Upper lobe of left lung (tissue), 6 donors: Measurements from ENCODE around the gene TADA3. TPM values are rescaled to one million over a fixed set of nuclear protein-coding genes. Genes with fewer than 3 reads are reported as not detected.

Source experiments
- ATAC-seq, 2 donors: fragments of 200-7000 bp; cut with Tn5 transposase; one replicate each; pipeline ENCODE4 v1.9.1; 2022; ENCODE audit warnings: mild to moderate bottlenecking in 2 of 2, moderate library complexity in 2 of 2; ENCODE audit not compliant: low FRiP score in 2 of 2
- DNase-seq, 2 donors: peaks; one replicate each; pipeline ENCODE4 v3.0.0-alpha.2; 2019 to 2020
- H3K27ac ChIP-seq, 4 donors: fragments of 200-600 bp; sonication (generic); one replicate each; pipeline ENCODE4 v1.5.1; 2016 to 2019
- H3K27me3 ChIP-seq, 4 donors: fragments of 200-600 bp; sonication (generic); one replicate each; pipeline ENCODE4 v1.5.1; 2017 to 2019
- H3K36me3 ChIP-seq, 4 donors: fragments of 200-600 bp; sonication (generic); one replicate each; pipeline ENCODE4 v1.5.1; 2016 to 2019
- H3K4me1 ChIP-seq, 4 donors: fragments of 200-600 bp; sonication (generic); one replicate each; pipeline ENCODE4 v1.5.1; 2018 to 2019
- H3K4me3 ChIP-seq, 4 donors: fragments of 200-600 bp; sonication (generic); one replicate each; pipeline ENCODE4 v1.5.1; 2017 to 2019; ENCODE audit warnings: mild to moderate bottlenecking in 2 of 4, moderate library complexity in 1 of 4
- H3K9me3 ChIP-seq, 4 donors: fragments of 200-600 bp; sonication (generic); one replicate each; pipeline ENCODE4 v1.5.1; 2018 to 2019
- EP300 ChIP-seq, 4 donors: sonication (generic); formaldehyde crosslinking; IDR thresholded peaks; one replicate each; pipeline ENCODE4 v1.5.1; 2017; ENCODE audit warnings: antibody characterized with exemption in 4 of 4, control low read depth in 2 of 4
- POLR2A ChIP-seq, 4 donors: fragments of 450-650 bp; IDR thresholded peaks; one replicate each; pipeline ENCODE4 v1.5.1; 2016 to 2017; ENCODE audit warnings: antibody characterized with exemption in 4 of 4, mild to moderate bottlenecking in 2 of 4
- POLR2AphosphoS5 ChIP-seq, 2 donors: sonication (generic); formaldehyde crosslinking; IDR thresholded peaks; one replicate each; pipeline ENCODE4 v1.5.1; 2017; ENCODE audit warnings: antibody characterized with exemption in 2 of 2
- WGBS, 2 donors: methylation state at CpG; one replicate each; pipeline ENCODE4 v1.1.5; 2017 to 2018; 5-methylcytosine and 5-hydroxymethylcytosine counted together
- total RNA-seq, 6 donors: library from RNA; depleted of rRNA in 4 of 6; stranded (reverse); fragments of >200 nt in 4 of 6; gene quantifications; one replicate each; pipeline versions ENCODE4 v1.1.0 to v1.2.1, GENCODE V29; 2016 to 2021
- TF ChIP-seq, protein P1 (sequence below), 6 experiments: fragments of 450-650 bp in 4 of 6; fragments of 200-600 bp in 2 of 6; sonication (generic) in 2 of 6; IDR thresholded peaks; one replicate each; pipeline ENCODE4 v1.5.1; 2016 to 2019; ENCODE audit warnings: antibody characterized with exemption in 6 of 6
- donor health status: DM: no; HTN: no; CAD: no; lungs with moderate emphysema.
- donor health status: DM: no; HTN: yes; CAD: no; lungs with severe emphysema.

Gene TADA3
- total RNA-seq, 6 donors from 2014 or later: 48.2 to 68.0 (median 60.7) TPM

DNA sequence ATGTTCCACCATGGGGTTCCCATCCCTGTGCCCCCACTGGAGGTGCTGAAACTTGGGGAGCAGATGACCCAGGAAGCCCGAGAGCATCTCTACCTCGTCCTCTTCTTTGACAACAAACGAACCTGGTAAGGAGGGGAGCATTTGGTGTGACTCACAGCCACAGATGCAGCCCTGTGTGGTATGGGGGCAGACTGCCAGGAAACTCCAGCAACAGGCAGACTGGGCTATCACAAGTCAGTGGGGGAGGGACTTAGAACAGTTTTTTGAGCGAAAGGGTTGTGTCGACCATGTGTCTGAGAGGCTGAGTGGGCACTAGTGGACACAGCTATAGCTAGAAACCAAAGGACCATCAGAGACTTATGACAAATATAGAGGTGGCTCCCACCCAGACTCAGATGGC, 45.9 kb downstream of the TADA3 start:
- peaks cover 59 to 73% (median 67%) of the 10 kb centered on the region in 4 donors for H3K36me3 ChIP-seq
- H3K27me3 ChIP-seq: no peaks in the 10 kb centered on the region
- peaks cover 15 to 27% (median 18%) of the 10 kb centered on the region in 4 donors for H3K4me1 ChIP-seq
- H3K27ac ChIP-seq: no peak overlapping the region
- ATAC-seq: no peak
- no peak overlapping the region for H3K4me3 ChIP-seq
- 80 to 83% methylated on average over 5 of the region's 5 CpGs for WGBS, 2 donors
- no peaks in the 10 kb centered on the region for H3K9me3 ChIP-seq
- no peak for DNase-seq
- TF ChIP-seq, protein P1, sequence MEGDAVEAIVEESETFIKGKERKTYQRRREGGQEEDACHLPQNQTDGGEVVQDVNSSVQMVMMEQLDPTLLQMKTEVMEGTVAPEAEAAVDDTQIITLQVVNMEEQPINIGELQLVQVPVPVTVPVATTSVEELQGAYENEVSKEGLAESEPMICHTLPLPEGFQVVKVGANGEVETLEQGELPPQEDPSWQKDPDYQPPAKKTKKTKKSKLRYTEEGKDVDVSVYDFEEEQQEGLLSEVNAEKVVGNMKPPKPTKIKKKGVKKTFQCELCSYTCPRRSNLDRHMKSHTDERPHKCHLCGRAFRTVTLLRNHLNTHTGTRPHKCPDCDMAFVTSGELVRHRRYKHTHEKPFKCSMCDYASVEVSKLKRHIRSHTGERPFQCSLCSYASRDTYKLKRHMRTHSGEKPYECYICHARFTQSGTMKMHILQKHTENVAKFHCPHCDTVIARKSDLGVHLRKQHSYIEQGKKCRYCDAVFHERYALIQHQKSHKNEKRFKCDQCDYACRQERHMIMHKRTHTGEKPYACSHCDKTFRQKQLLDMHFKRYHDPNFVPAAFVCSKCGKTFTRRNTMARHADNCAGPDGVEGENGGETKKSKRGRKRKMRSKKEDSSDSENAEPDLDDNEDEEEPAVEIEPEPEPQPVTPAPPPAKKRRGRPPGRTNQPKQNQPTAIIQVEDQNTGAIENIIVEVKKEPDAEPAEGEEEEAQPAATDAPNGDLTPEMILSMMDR (IDR thresholded peaks at IDR 0.05): no peak
- no peak for TF ChIP-seq POLR2AphosphoS5 (IDR thresholded peaks at IDR 0.05)
- TF ChIP-seq EP300 (IDR thresholded peaks at IDR 0.05): no peak
- no peak for TF ChIP-seq POLR2A (IDR thresholded peaks at IDR 0.05)

DNA sequence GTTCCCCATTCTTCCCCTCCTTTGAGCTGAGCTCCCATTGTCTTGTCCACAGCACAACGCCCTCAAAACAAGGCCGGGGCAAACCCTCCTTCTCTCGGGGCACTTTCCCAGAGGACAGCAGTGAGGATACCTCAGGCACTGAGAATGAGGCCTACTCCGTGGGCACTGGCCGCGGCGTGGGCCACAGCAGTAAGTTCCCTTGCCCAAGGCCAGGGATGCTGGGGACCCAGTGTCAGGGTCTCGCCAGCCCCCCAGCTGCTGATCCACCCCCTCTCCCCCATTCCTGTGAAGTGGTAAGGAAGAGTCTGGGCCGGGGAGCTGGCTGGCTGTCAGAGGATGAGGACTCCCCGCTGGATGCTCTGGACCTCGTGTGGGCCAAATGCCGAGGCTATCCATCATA, 46.8 kb downstream of the TADA3 start:
- no peak for TF ChIP-seq POLR2A (IDR thresholded peaks at IDR 0.05)
- TF ChIP-seq POLR2AphosphoS5 (IDR thresholded peaks at IDR 0.05): no peak
- TF ChIP-seq, protein P1 (IDR thresholded peaks at IDR 0.05): no peak
- no peak for TF ChIP-seq EP300 (IDR thresholded peaks at IDR 0.05)
- Histone ChIP-seq H3K4me1 (peaks cover 7 to 18% (median 10%) of the 10 kb centered on the region in 4 donors), H3K9me3 (no peaks in the 10 kb centered on the region), H3K27ac (no peak overlapping the region), H3K4me3 (no peak overlapping the region), H3K27me3 (no peaks in the 10 kb centered on the region), H3K36me3 (peaks cover 65 to 80% (median 75%) of the 10 kb centered on the region in 4 donors)
- peak in 1 of 2 donors; percentile 53 for DNase-seq
- ATAC-seq: no peak
- 92% methylated on average over 11 to 12 of the region's 12 CpGs for WGBS, 2 donors

DNA sequence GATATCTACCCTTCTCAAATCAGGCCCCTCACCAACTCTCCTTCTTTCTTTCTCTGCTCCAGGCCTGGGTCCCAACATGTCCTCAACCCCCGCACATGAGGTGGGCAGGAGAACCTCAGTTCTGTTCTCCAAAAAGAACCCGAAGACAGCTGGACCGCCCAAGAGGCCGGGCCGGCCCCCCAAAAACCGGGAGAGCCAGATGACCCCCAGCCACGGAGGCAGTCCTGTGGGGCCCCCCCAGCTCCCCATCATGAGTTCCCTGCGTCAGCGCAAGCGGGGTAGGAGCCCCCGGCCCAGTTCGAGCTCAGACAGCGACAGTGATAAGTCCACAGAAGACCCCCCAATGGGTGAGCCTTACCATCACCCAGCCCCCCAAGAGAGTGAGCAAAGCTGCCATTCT, 48.1 kb downstream of the TADA3 start:
- TF ChIP-seq POLR2AphosphoS5 (IDR thresholded peaks at IDR 0.05): no peak
- TF ChIP-seq POLR2A (IDR thresholded peaks at IDR 0.05): no peak
- TF ChIP-seq, protein P1 (IDR thresholded peaks at IDR 0.05): no peak
- no peak for TF ChIP-seq EP300 (IDR thresholded peaks at IDR 0.05)
- DNase-seq (no peak), ATAC-seq (no peak)
- WGBS, 2 donors: 96 to 97% methylated on average over 7 to 13 of the region's 13 CpGs
- no peaks in the 10 kb centered on the region for H3K9me3 ChIP-seq
- H3K27me3 ChIP-seq: no peaks in the 10 kb centered on the region
- H3K36me3 ChIP-seq: peaks cover 78 to 94% (median 88%) of the 10 kb centered on the region in 4 donors
- H3K4me3 ChIP-seq: no peak overlapping the region
- peaks cover 3 to 10% (median 5%) of the 10 kb centered on the region in 4 donors for H3K4me1 ChIP-seq
- H3K27ac ChIP-seq: no peak overlapping the region

DNA sequence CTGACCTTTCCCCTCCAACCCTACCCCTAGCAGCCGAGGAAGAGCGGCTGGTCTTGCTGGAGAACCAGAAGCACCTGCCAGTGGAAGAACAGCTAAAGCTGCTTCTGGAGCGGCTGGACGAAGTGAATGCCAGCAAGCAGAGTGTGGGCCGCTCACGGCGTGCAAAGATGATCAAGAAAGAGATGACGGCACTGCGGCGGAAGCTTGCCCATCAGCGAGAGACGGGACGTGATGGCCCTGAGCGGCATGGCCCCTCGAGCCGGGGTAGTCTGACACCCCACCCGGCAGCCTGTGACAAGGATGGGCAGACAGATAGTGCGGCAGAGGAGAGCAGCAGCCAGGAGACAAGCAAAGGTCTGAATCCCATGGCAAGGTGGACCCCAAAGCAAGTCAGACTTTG, 48.7 kb downstream of the TADA3 start:
- WGBS, 2 donors: 95 to 96% methylated on average over 18 of the region's 18 CpGs
- Histone ChIP-seq H3K27me3 (no peaks in the 10 kb centered on the region), H3K4me3 (no peak overlapping the region), H3K36me3 (peaks cover 84 to 100% (median 94%) of the 10 kb centered on the region in 4 donors), H3K4me1 (peaks cover 0 to 4% (median 0%) of the 10 kb centered on the region in 4 donors), H3K27ac (no peak overlapping the region), H3K9me3 (no peaks in the 10 kb centered on the region)
- DNase-seq (no peak), ATAC-seq (no peak)
- no peak for TF ChIP-seq POLR2A (IDR thresholded peaks at IDR 0.05)
- TF ChIP-seq EP300 (IDR thresholded peaks at IDR 0.05): no peak
- no peak for TF ChIP-seq POLR2AphosphoS5 (IDR thresholded peaks at IDR 0.05)
- TF ChIP-seq, protein P1 (IDR thresholded peaks at IDR 0.05): no peak

DNA sequence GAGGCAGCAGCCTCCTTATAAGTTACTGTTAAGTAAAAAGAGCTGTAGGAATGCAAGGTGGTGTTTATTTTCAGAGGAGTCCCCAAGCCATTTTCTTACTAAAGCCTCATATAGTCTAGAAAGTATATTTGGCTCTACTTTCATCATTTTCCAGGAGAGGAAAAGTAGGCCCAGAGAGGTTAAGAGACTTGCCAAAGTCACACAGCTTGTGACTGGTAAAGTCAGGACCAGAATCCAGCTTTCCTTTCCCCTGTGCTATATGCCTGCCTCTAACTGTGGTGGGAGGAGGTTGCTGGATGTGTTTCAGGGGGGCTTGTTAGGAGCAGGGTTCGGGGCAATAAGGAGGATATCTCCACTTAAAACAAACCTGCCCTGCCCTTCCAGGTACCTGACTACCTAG, 49.7 kb downstream of the TADA3 start:
- peaks cover 86 to 100% (median 99%) of the 10 kb centered on the region in 4 donors for H3K36me3 ChIP-seq
- H3K27me3 ChIP-seq: no peaks in the 10 kb centered on the region
- no peak overlapping the region for H3K27ac ChIP-seq
- H3K4me3 ChIP-seq: no peak overlapping the region
- H3K9me3 ChIP-seq: no peaks in the 10 kb centered on the region
- no peaks in the 10 kb centered on the region for H3K4me1 ChIP-seq
- no peak for DNase-seq
- TF ChIP-seq POLR2AphosphoS5 (IDR thresholded peaks at IDR 0.05): no peak
- TF ChIP-seq POLR2A (IDR thresholded peaks at IDR 0.05): no peak
- TF ChIP-seq EP300 (IDR thresholded peaks at IDR 0.05): no peak
- TF ChIP-seq, protein P1 (IDR thresholded peaks at IDR 0.05): no peak
- ATAC-seq: no peak
- 85% methylated on average over 1 of the region's 1 CpG; no CpG with 5 or more reads in 1 of the 2 donors for WGBS, 2 donors
